GM10266 (cell line): ENCODE data around the gene DTYMK.

Experiments
- DNase-seq: peaks from one replicate; pipeline ENCODE4 v3.0.0; 2012; ENCODE audit errors: extremely low spot score
- TF ChIP-seq, protein P1 (sequence below): IDR thresholded peaks from 2 replicates; pipeline ENCODE4 v1.5.1; 2012; ENCODE audit warnings: mild to moderate bottlenecking, low read depth; ENCODE audit not compliant: control insufficient read depth, insufficient read depth; ENCODE audit errors: missing control alignments

Gene DTYMK

DNA sequence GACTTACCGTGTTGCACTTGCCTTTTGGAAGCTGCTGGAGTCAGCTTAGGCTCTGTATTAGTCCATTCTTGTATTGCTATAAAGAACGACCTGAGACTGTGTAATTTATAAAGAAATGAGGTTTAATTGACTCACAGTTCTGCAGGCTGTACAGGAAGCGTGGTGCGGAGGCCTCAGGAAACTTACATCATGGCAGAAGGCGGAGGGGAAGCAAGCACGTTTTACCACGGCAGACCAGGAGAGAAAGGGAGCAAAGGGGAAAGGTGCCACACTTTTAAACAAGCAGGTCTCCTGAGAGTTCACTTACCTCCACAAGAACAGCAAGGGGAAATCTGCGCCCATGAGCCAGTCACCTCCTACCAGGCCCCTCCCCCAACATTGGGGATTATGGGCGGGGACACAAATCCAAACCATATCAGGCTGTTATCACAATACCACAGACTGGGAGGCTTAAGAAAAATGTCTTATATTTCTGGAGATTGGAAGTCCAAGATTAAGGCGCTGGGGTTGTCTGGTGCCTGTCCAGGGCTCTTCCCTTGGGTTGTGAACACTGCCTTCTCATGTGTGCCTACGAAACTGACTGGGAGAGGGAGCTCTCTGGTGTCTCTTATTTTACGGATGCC is 44.2 kb upstream of the DTYMK start:
- TF ChIP-seq, protein P1, sequence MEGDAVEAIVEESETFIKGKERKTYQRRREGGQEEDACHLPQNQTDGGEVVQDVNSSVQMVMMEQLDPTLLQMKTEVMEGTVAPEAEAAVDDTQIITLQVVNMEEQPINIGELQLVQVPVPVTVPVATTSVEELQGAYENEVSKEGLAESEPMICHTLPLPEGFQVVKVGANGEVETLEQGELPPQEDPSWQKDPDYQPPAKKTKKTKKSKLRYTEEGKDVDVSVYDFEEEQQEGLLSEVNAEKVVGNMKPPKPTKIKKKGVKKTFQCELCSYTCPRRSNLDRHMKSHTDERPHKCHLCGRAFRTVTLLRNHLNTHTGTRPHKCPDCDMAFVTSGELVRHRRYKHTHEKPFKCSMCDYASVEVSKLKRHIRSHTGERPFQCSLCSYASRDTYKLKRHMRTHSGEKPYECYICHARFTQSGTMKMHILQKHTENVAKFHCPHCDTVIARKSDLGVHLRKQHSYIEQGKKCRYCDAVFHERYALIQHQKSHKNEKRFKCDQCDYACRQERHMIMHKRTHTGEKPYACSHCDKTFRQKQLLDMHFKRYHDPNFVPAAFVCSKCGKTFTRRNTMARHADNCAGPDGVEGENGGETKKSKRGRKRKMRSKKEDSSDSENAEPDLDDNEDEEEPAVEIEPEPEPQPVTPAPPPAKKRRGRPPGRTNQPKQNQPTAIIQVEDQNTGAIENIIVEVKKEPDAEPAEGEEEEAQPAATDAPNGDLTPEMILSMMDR = no peak
- DNase-seq = no peak

DNA sequence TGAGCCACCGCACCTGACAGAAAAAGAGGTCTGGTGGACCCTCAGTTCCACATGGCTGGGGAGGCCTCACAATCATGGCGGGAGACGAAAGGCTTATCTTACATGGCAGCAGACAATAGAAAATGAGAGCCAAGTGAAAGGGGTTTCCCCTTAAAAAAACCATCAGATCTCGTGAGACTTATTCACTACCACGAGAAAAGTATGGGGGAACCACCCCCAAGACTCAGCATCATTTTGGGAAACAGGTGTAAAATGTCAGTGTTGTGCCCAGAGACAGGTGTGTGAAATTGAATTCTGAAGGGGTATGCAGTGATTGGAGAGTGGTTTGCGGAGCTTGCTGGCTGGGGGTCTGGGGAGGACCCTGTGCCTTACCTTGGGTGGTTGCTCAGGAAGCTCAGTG is 43.3 kb upstream of the DTYMK start:
- TF ChIP-seq, protein P1 = no peak

DNA sequence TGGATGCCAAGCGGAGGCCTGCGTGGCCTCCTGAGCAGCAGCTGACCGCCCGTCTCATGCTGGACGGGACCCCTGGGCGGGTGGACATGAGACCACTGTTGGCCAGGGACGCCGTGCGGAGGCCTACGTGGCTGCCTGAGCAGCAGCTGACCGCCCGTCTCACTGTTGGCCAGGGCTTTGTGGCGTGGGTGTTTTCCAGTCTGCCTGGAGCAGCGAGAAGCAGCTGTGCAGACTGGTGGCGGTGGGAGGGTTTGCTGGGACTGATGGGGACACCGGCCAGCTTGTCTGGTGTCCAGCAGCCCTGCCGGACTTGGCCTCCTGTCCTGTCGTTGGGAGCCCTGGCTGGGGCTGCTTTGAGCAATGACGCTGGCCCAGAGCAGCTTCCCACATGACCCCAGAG is 42.0 kb upstream of the DTYMK start:
- DNase-seq = no peak
- TF ChIP-seq, protein P1 = no peak

More for the DNA sequence above, 43.3 kb upstream of the DTYMK start:
- no peak for DNase-seq

DNA sequence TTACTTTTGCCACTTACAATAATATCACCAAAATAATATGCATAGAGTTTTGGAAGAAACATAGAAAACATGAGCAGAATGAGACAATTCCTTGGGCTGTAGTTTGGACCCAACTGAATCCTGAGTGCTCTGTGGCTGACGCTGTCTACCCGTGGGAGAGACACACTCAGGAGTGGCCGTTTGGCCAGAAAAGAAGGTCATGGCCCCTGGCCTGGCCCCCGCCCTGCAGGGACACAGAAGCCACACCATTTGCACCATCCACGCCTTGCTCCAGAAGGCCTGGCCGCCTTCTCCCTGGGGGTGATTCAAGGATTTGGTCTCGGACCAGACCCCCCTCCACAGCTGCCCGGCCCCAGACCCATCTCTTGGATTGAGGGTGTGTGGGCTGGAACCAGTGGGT is 41.4 kb upstream of the DTYMK start:
- no peak for DNase-seq
- TF ChIP-seq, protein P1 = no peak

DNA sequence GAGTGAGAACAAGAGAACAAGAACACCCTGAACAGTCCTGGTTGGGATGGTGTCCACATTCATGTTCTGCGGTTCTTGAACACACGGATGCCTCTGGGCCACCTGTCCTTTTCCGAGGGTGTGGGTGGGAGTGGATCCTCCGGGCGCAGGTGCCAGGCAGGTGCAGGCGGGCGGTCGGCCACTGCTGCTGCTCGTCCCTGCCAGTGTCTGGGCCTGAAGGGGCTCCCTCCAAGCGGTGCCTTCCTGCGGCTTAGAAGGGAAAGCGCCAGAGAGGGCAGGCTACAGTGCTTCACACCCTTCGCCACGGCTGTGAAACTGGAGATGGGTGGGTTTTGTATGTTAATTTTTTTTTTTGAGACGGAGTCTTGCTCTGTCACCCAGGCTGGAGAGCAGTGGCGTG is 39.8 kb upstream of the DTYMK start:
- DNase-seq = no peak
- TF ChIP-seq, protein P1 = no peak

DNA sequence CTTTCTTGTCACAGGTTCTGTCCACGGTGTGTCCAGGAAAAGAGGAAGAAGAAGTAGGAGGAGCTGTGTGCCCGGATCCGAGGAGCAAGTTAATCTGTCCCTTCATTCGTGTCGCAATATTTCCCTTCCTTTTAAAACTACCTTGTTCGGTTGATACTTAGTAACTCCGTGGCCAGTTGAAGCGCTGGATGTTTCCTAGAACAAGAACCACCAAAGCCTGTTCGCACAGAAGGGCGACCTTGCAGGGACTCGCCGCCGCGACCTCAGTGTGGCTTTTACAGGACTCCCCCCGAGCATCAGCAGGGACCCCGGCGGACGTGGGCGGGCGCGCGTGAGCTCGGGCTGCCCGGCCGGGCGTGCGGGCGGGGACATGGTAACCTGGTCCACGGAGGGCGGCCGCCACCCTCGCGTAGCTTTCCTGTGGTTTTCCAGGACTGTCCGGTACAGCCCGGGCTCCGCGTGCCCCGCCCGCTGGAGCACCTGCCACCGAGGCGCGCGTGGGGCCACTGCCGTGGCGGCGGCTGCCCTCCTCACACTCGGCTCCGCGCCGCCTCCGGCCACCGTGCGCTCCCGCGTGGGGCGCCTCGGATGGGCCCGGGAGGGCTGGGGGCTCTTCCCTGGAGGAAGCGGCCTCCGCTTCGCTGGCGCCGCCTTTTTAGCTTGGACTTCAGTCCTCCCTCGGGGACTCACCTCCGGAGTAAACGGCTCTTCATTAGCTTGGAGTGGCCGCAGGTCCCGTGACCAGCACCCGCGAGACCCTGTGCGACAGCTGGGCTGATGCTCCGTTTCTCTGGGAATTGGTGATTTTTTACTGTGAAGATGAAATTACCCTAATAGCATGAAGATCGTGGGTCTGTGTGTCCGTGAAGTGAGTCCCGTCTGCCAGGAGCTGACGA is 38.6 kb upstream of the DTYMK start:
- DNase-seq = no peak

More for the DNA sequence above, 38.6 kb upstream of the DTYMK start:
- TF ChIP-seq, protein P1 = no peak
